Activated T-helper 1 cell treated with anti-CD3 and anti-CD28 coated beads, Interleukin-12 subunit alpha, Interleukin-12 subunit beta, Interleukin-2, Interleukin-4 antibody, amounts not matched to agents 30 ng/mL and 10 ng/mL and 1 ng/mL, durations not matched to agents 14 hours and 24 hours and 36 hours (primary cell): ENCODE measurements around the gene TBC1D16. TPM values are rescaled to one million over a fixed set of nuclear protein-coding genes. Genes with fewer than 3 reads are reported as not detected.
"Not testable (repeated sequence)": the region's sequence is repeated elsewhere in the genome, so short reads cannot be mapped to it uniquely, and the experiment has no call there.

Experiments used
- DNase-seq: peaks from one replicate; pipeline ENCODE4 v3.0.0; 2021; ENCODE audit warnings: low spot score
- H3K27ac Mint-ChIP-seq: one replicate; pipeline ENCODE4 v1.8.0; 2021; ENCODE audit warnings: mild to moderate bottlenecking, mixed read lengths
- H3K27me3 Mint-ChIP-seq: one replicate; pipeline ENCODE4 v1.8.0; 2022; ENCODE audit warnings: mild to moderate bottlenecking, moderate library complexity, mixed read lengths; ENCODE audit not compliant: insufficient read depth
- H3K36me3 Mint-ChIP-seq: one replicate; pipeline ENCODE4 v1.8.0; 2021; ENCODE audit warnings: low read depth, mixed read lengths
- H3K4me1 Mint-ChIP-seq: one replicate; pipeline ENCODE4 v1.8.0; 2021; ENCODE audit warnings: low read depth, mixed read lengths
- H3K4me3 Mint-ChIP-seq: one replicate; pipeline ENCODE4 v1.8.0; 2021; ENCODE audit warnings: mild to moderate bottlenecking, moderate library complexity, mixed read lengths
- H3K9me3 Mint-ChIP-seq: one replicate; pipeline ENCODE4 v1.8.0; 2021; ENCODE audit warnings: mixed read lengths
- intact Hi-C: fragments of 100-400 bp; cut with micrococcal nuclease; formaldehyde crosslinking; loops from one replicate; pipeline ENCODE4 v1.15.1; 2024
- total RNA-seq: library from RNA; stranded (reverse); gene quantifications from 2 replicates; pipeline ENCODE4 v1.2.3, GENCODE V29; 2022

TBC1D16 gene
- total RNA-seq, 1 donor from 2014 or later, result 1.9 TPM

- Mint-ChIP-seq H3K4me3 (no peak overlapping the region), H3K27ac (no peak overlapping the region), H3K36me3 (no peaks in the 10 kb centered on the region), H3K27me3 (no peaks in the 10 kb centered on the region), H3K4me1 (no peaks in the 10 kb centered on the region), H3K9me3 (no peaks in the 10 kb centered on the region)
- intact Hi-C loops, result no loop called here
- DNase-seq, result no peak
These were observed 30.0 kb upstream of the TBC1D16 start for GRCh38 chr17:80065478-80066170.

- H3K27me3 Mint-ChIP-seq, result no peaks in the 10 kb centered on the region
- H3K36me3 Mint-ChIP-seq, result no peaks in the 10 kb centered on the region
- H3K9me3 Mint-ChIP-seq, result no peaks in the 10 kb centered on the region
- H3K4me1 Mint-ChIP-seq, result no peaks in the 10 kb centered on the region
- H3K4me3 Mint-ChIP-seq, result no peak overlapping the region
- no peak for DNase-seq
- H3K27ac Mint-ChIP-seq, result peak overlapping the region; percentile 52
- intact Hi-C loops, result no loop called here
These were observed 29.0 kb upstream of the TBC1D16 start for GRCh38 chr17:80064696-80065095.

GRCh38 chr17:80063830-80064585 lies 28.3 kb upstream of the TBC1D16 start:
- Mint-ChIP-seq H3K4me1 (no peaks in the 10 kb centered on the region), H3K36me3 (no peaks in the 10 kb centered on the region), H3K9me3 (no peaks in the 10 kb centered on the region), H3K4me3 (no peak overlapping the region), H3K27me3 (no peaks in the 10 kb centered on the region), H3K27ac (no peak overlapping the region)
- no peak for DNase-seq
- intact Hi-C loops, result no loop called here

GRCh38 chr17:80061421-80061820 lies 25.7 kb upstream of the TBC1D16 start:
- Mint-ChIP-seq H3K4me1 (no peaks in the 10 kb centered on the region), H3K9me3 (no peaks in the 10 kb centered on the region), H3K27me3 (no peaks in the 10 kb centered on the region), H3K4me3 (no peak overlapping the region), H3K36me3 (no peaks in the 10 kb centered on the region), H3K27ac (no peak overlapping the region)
- intact Hi-C loops, result no loop called here
- no peak for DNase-seq

GRCh38 chr17:80060644-80061043 lies 25.0 kb upstream of the TBC1D16 start:
- DNase-seq, result no peak
- no peaks in the 10 kb centered on the region for H3K4me1 Mint-ChIP-seq
- H3K27ac Mint-ChIP-seq, result no peak overlapping the region
- H3K36me3 Mint-ChIP-seq, result no peaks in the 10 kb centered on the region
- H3K4me3 Mint-ChIP-seq, result no peak overlapping the region
- no peaks in the 10 kb centered on the region for H3K9me3 Mint-ChIP-seq
- intact Hi-C loops, result no loop called here
- H3K27me3 Mint-ChIP-seq, result no peaks in the 10 kb centered on the region

GRCh38 chr17:80058311-80058955 lies 22.8 kb upstream of the TBC1D16 start:
- intact Hi-C loops, result no loop called here
- H3K9me3 Mint-ChIP-seq, result no peaks in the 10 kb centered on the region
- no peak overlapping the region for H3K27ac Mint-ChIP-seq
- no peaks in the 10 kb centered on the region for H3K36me3 Mint-ChIP-seq
- peaks cover 3% of the 10 kb centered on the region for H3K27me3 Mint-ChIP-seq
- no peak for DNase-seq
- H3K4me3 Mint-ChIP-seq, result no peak overlapping the region
- H3K4me1 Mint-ChIP-seq, result no peaks in the 10 kb centered on the region

GRCh38 chr17:80055597-80055996 lies 19.9 kb upstream of the TBC1D16 start:
- H3K4me3 Mint-ChIP-seq, result no peak overlapping the region
- H3K27ac Mint-ChIP-seq, result no peak overlapping the region
- DNase-seq, result no peak
- H3K4me1 Mint-ChIP-seq, result no peaks in the 10 kb centered on the region
- no peaks in the 10 kb centered on the region for H3K36me3 Mint-ChIP-seq
- intact Hi-C loops, result no loop called here
- H3K27me3 Mint-ChIP-seq, result peaks cover 3% of the 10 kb centered on the region
- no peaks in the 10 kb centered on the region for H3K9me3 Mint-ChIP-seq

- intact Hi-C loops, result no loop called here
- Mint-ChIP-seq H3K4me1 (no peaks in the 10 kb centered on the region), H3K27ac (no peak overlapping the region), H3K27me3 (peaks cover 3% of the 10 kb centered on the region), H3K9me3 (no peaks in the 10 kb centered on the region), H3K4me3 (no peak overlapping the region), H3K36me3 (no peaks in the 10 kb centered on the region)
- no peak for DNase-seq
These were observed 17.4 kb upstream of the TBC1D16 start for GRCh38 chr17:80053102-80053501.

- Mint-ChIP-seq H3K4me3 (no peak overlapping the region), H3K27ac (no peak overlapping the region), H3K27me3 (peaks cover 3% of the 10 kb centered on the region), H3K9me3 (no peaks in the 10 kb centered on the region), H3K36me3 (no peaks in the 10 kb centered on the region), H3K4me1 (no peaks in the 10 kb centered on the region)
- intact Hi-C loops, result no loop called here
- DNase-seq, result no peak
These were observed 16.0 kb upstream of the TBC1D16 start for GRCh38 chr17:80051681-80052080.

- intact Hi-C loops, result no loop called here
- Mint-ChIP-seq H3K27ac (no peak overlapping the region), H3K4me1 (no peaks in the 10 kb centered on the region), H3K4me3 (no peak overlapping the region), H3K9me3 (no peaks in the 10 kb centered on the region), H3K36me3 (no peaks in the 10 kb centered on the region), H3K27me3 (peaks cover 3% of the 10 kb centered on the region)
- DNase-seq, result no peak
These were observed 15.0 kb upstream of the TBC1D16 start for GRCh38 chr17:80050706-80051105.

GRCh38 chr17:80049986-80050385 lies 14.3 kb upstream of the TBC1D16 start:
- intact Hi-C loops, result no loop called here
- no peaks in the 10 kb centered on the region for H3K36me3 Mint-ChIP-seq
- H3K9me3 Mint-ChIP-seq, result no peaks in the 10 kb centered on the region
- no peak overlapping the region for H3K27ac Mint-ChIP-seq
- peaks cover under 1% of the 10 kb centered on the region for H3K27me3 Mint-ChIP-seq
- no peak overlapping the region for H3K4me3 Mint-ChIP-seq
- no peaks in the 10 kb centered on the region for H3K4me1 Mint-ChIP-seq
- DNase-seq, result no peak

- Mint-ChIP-seq H3K4me3 (no peak overlapping the region), H3K36me3 (no peaks in the 10 kb centered on the region), H3K9me3 (no peaks in the 10 kb centered on the region), H3K4me1 (no peaks in the 10 kb centered on the region), H3K27me3 (peaks cover 6% of the 10 kb centered on the region), H3K27ac (no peak overlapping the region)
- no peak for DNase-seq
- intact Hi-C loops, result no loop called here
These were observed 11.5 kb upstream of the TBC1D16 start for GRCh38 chr17:80047176-80047575.

GRCh38 chr17:80046709-80047108 lies 11.0 kb upstream of the TBC1D16 start:
- H3K27ac Mint-ChIP-seq, H3K9me3 Mint-ChIP-seq, DNase-seq, intact Hi-C loops, H3K4me1 Mint-ChIP-seq, H3K27me3 Mint-ChIP-seq, H3K36me3 Mint-ChIP-seq, H3K4me3 Mint-ChIP-seq: not testable (repeated sequence)
